Measurements from ENCODE around the gene NELL1.

DNA sequence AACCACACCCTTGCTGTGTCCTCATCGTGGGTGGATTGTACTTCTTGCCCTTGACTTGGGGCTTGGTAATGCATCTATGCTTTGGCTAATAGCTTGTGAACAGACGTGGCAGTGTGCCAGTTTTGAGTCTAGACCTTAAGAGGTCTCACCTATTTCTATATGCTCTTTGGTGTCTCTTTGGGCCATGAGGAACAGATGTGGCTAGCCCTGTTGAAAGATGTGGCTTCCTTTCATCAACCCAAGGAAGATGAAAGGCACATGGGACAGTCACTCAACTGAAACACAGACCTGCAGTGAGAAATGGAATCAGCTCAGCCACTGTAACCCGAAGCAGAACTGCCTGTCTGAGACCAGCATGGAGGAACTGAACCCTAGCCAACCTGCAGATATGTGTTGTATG is 7.9 kb upstream of the NELL1 start:
- TF ChIP-seq GATA3 (IDR thresholded peaks at IDR 0.05; ENCODE audit: low read depth, low read length): no peak
- no peak for TF ChIP-seq GATA2 (IDR thresholded peaks at IDR 0.05; ENCODE audit: low read depth, low read length)
